B cell (primary cell): ENCODE results near the gene GNB5. TPM values are rescaled to one million over a fixed set of nuclear protein-coding genes. Genes with fewer than 3 reads are reported as not detected.

Experiments
- ATAC-seq: fragments of 200-7000 bp; cut with Tn5 transposase; one replicate; pipeline ENCODE4 v1.10.0; 2021; ENCODE audit warnings: low read depth, mild to moderate bottlenecking, moderate number of reproducible peaks, moderate library complexity
- CTCF ChIA-PET: fragments of 350-600 bp; sonication (Branson Sonifier 250); formaldehyde crosslinking; loops from one replicate; lab custom pipeline; 2021; ENCODE audit warnings: antibody characterized with exemption, inconsistent platforms; lab: Charles Lee
- POLR2A ChIA-PET: fragments of 350-600 bp; sonication (Branson Sonifier 250); formaldehyde crosslinking; loops from one replicate; lab custom pipeline; 2021; ENCODE audit warnings: antibody characterized with exemption; lab: Charles Lee
- DNase-seq: peaks from one replicate; pipeline ENCODE4 v3.0.0; 2013
- H2AFZ ChIP-seq: 2 replicates; pipeline ENCODE4 v1.6.1; 2012; ENCODE audit warnings: mild to moderate bottlenecking, low read depth, low read length; ENCODE audit not compliant: insufficient read depth, poor library complexity, severe bottlenecking
- H3K27ac ChIP-seq, 2 donors: 1 replicate in 1 of 2; 2 replicates in 1 of 2; pipeline ENCODE4 v1.5.1; 2012 to 2013; ENCODE audit warnings: low read length in 2 of 2, mild to moderate bottlenecking in 2 of 2, moderate library complexity in 1 of 2
- H3K27me3 ChIP-seq, 4 experiments: fragments of 200-600 bp in 1 of 4; sonication (generic) in 1 of 4; replicated peaks in 1 of 4; 1 replicate in 2 of 4; 2 replicates in 2 of 4; pipeline versions ENCODE4 v1.6.1 to v1.7.0; 2013 to 2016; ENCODE audit warnings: low read length in 3 of 4, mild to moderate bottlenecking in 2 of 4, mixed read lengths in 1 of 4, moderate library complexity in 1 of 4; ENCODE audit not compliant: insufficient read depth in 4 of 4, control insufficient read depth in 3 of 4; ENCODE audit errors: control extremely low read depth in 1 of 4
- H3K36me3 ChIP-seq, 2 experiments: replicated peaks in 1 of 2; 1 replicate in 1 of 2; 2 replicates in 1 of 2; pipeline versions ENCODE4 v1.6.1 to v1.7.1; 2013; ENCODE audit warnings: low read length in 1 of 2; ENCODE audit not compliant: insufficient read depth in 2 of 2, control insufficient read depth in 1 of 2; ENCODE audit errors: control extremely low read depth in 1 of 2, extremely low read depth in 1 of 2
- H3K4me1 ChIP-seq, 2 donors: fragments of 200-600 bp in 1 of 2; sonication (generic) in 1 of 2; 1 replicate in 1 of 2; 2 replicates in 1 of 2; pipeline versions ENCODE4 v1.5.1 to v1.6.1; 2013 to 2017; ENCODE audit warnings: low read length in 2 of 2; ENCODE audit not compliant: control insufficient read depth in 2 of 2, insufficient read depth in 2 of 2
- H3K4me2 ChIP-seq: replicated peaks from 2 replicates; pipeline ENCODE3; 2012; ENCODE audit warnings: mild to moderate bottlenecking, low read depth, low read length; ENCODE audit not compliant: poor library complexity, severe bottlenecking
- H3K4me3 ChIP-seq, 5 experiments: fragments of 200-600 bp in 1 of 5; sonication (generic) in 1 of 5; 1 replicate in 3 of 5; 2 replicates in 2 of 5; pipeline versions ENCODE4 v1.5.1 to v1.7.0; 2011 to 2016; ENCODE audit warnings: low read length in 4 of 5, mild to moderate bottlenecking in 4 of 5, low read depth in 2 of 5, control low read depth in 1 of 5, moderate library complexity in 1 of 5; ENCODE audit not compliant: insufficient read depth in 1 of 5; ENCODE audit errors: control extremely low read depth in 1 of 5, extremely low read depth in 1 of 5
- H3K79me2 ChIP-seq: fragments of 200-600 bp; sonication (generic); one replicate; pipeline ENCODE4 v1.6.0; 2016; ENCODE audit warnings: low read length; ENCODE audit not compliant: control insufficient read depth, insufficient read depth
- H3K9ac ChIP-seq: fragments of 200-600 bp; sonication (generic); 2 replicates; pipeline ENCODE4 v1.6.1; 2017; ENCODE audit warnings: mild to moderate bottlenecking, low read length, moderate library complexity
- H3K9me3 ChIP-seq, 3 donors: one replicate each; pipeline versions ENCODE4 v1.6.1 to v1.7.1; 2013; ENCODE audit warnings: low read length in 2 of 3; ENCODE audit not compliant: control insufficient read depth in 2 of 3, insufficient read depth in 1 of 3; ENCODE audit errors: control extremely low read depth in 1 of 3
- H4K20me1 ChIP-seq: 2 replicates; pipeline ENCODE4 v1.6.0; 2012; ENCODE audit warnings: mild to moderate bottlenecking, low read length; ENCODE audit not compliant: insufficient read depth, control insufficient read depth, poor library complexity, severe bottlenecking
- H3K27ac Mint-ChIP-seq: one replicate; pipeline ENCODE4 v1.8.0; 2021; ENCODE audit warnings: mixed read lengths
- H3K27me3 Mint-ChIP-seq: one replicate; pipeline ENCODE4 v1.8.0; 2021; ENCODE audit warnings: mixed read lengths
- H3K4me1 Mint-ChIP-seq: one replicate; pipeline ENCODE4 v1.8.0; 2021; ENCODE audit warnings: mixed read lengths
- H3K4me3 Mint-ChIP-seq: one replicate; pipeline ENCODE4 v1.8.0; 2021; ENCODE audit warnings: mixed read lengths
- H3K9me3 Mint-ChIP-seq: one replicate; pipeline ENCODE4 v1.8.0; 2022; ENCODE audit warnings: mixed read lengths; ENCODE audit not compliant: insufficient read depth
- CTCF ChIP-seq: fragments of 200-600 bp; IDR thresholded peaks from one replicate; pipeline ENCODE4 v1.8.0; 2022; ENCODE audit warnings: antibody characterized with exemption, mild to moderate bottlenecking
- EZH2 ChIP-seq: IDR thresholded peaks from 2 replicates; pipeline ENCODE4 v1.6.1; 2012; ENCODE audit warnings: borderline replicate concordance, low read depth, mild to moderate bottlenecking, moderate library complexity, low read length; ENCODE audit not compliant: insufficient read depth, poor library complexity, severe bottlenecking
- WGBS: methylation state at CpG from one replicate; pipeline ENCODE4 v1.1.5; 2013; ENCODE audit warnings: missing lambda C conversion rate; ENCODE audit not compliant: insufficient coverage; 5-methylcytosine and 5-hydroxymethylcytosine counted together
- intact Hi-C: fragments of 100-400 bp; cut with micrococcal nuclease; formaldehyde crosslinking; loops from one replicate; pipeline ENCODE4 v1.10.0; 2022
- polyA plus RNA-seq: library from polyadenylated mRNA; depleted of rRNA; stranded (reverse); fragments of >200 nt; gene quantifications from 2 replicates; pipeline ENCODE4 v1.2.3, GENCODE V29; 2012
- total RNA-seq, 2 donors: library from RNA; stranded (reverse); fragments of 120-200 nt in 1 of 2; gene quantifications; 1 replicate in 1 of 2; 2 replicates in 1 of 2; pipeline versions ENCODE4 v1.2.3 to v1.2.4, GENCODE V29; 2013 to 2022

GNB5 gene
- total and polyA plus RNA-seq, 2 donors (not counting 1 experiment from before 2014, with no cell fraction given), result 58.5 to 142 TPM

GRCh38 chr15:52227456-52227855 is 36.3 kb upstream of the GNB5 start:
- intact Hi-C loops, result loop anchor here (1.0 to 5.0 kb wide), 8 partner anchors 8 to 495 kb away; no protein-coding TSS in a partner anchor
- DNase-seq, result peak; percentile 90
- peak overlapping the region; percentile 13 for H3K4me2 ChIP-seq
- no peaks in the 10 kb centered on the region for H3K27me3 Mint-ChIP-seq
- peaks cover 57 to 88% of the 10 kb centered on the region in 2 donors for H3K4me1 ChIP-seq
- 0% methylated on average over 1 of the region's 5 CpGs for WGBS
- H3K36me3 ChIP-seq, result no peaks in the 10 kb centered on the region
- H3K9me3 ChIP-seq, result no peaks in the 10 kb centered on the region
- no peaks in the 10 kb centered on the region for H3K9me3 Mint-ChIP-seq
- ChIA-PET CTCF (interaction anchor here (0.5 to 24.5 kb wide), 33 partner anchors 8 to 599 kb away, joined by 3 to 512 read pairs (median 6); no protein-coding TSS in a partner anchor), POLR2A (interaction anchor here (0.7 to 4.4 kb wide), 12 partner anchors 8 to 294 kb away, joined by 3 to 34 read pairs (median 7); no protein-coding TSS in a partner anchor)
- peak overlapping the region; percentile 62 to 97 for H3K27ac ChIP-seq
- TF ChIP-seq EZH2 (no peak), CTCF (peak; percentile 85)
- no peak overlapping the region for H3K4me3 ChIP-seq
- H3K27ac Mint-ChIP-seq, result peak overlapping the region; percentile 96
- no peaks in the 10 kb centered on the region for H3K27me3 ChIP-seq
- no peak overlapping the region for H3K9ac ChIP-seq
- peak; percentile 71 for ATAC-seq
- H3K4me1 Mint-ChIP-seq, result peaks cover 70% of the 10 kb centered on the region
- H4K20me1 ChIP-seq, result no peaks in the 10 kb centered on the region
- peak overlapping the region; percentile 30 for H3K4me3 Mint-ChIP-seq
- H2AFZ ChIP-seq, result no peak overlapping the region
- peaks cover 13% of the 10 kb centered on the region for H3K79me2 ChIP-seq

GRCh38 chr15:52225230-52225629 is 34.0 kb upstream of the GNB5 start:
- Histone ChIP-seq H3K27ac (peak overlapping the region; percentile 23 to 30), H3K9me3 (no peaks in the 10 kb centered on the region), H3K4me3 (no peak overlapping the region), H3K9ac (no peak overlapping the region), H3K4me2 (peak overlapping the region; percentile 15), H3K27me3 (no peaks in the 10 kb centered on the region), H3K79me2 (peaks cover 23% of the 10 kb centered on the region), H2AFZ (no peak overlapping the region), H4K20me1 (no peaks in the 10 kb centered on the region), H3K4me1 (peaks cover 54 to 88% of the 10 kb centered on the region in 2 donors), H3K36me3 (no peaks in the 10 kb centered on the region)
- Mint-ChIP-seq H3K27ac (peak overlapping the region; percentile 91), H3K4me3 (peak overlapping the region; percentile 64), H3K4me1 (peaks cover 72% of the 10 kb centered on the region), H3K27me3 (no peaks in the 10 kb centered on the region), H3K9me3 (no peaks in the 10 kb centered on the region)
- peak; percentile 32 for DNase-seq
- POLR2A ChIA-PET, result no interaction called here
- WGBS, result 82% methylated on average over 8 of the region's 8 CpGs
- CTCF ChIA-PET, result interaction anchor here (0.9 to 24.5 kb wide), 12 partner anchors 10 to 510 kb away, joined by 3 to 512 read pairs (median 12); no protein-coding TSS in a partner anchor
- no peak for TF ChIP-seq CTCF
- TF ChIP-seq EZH2, result no peak
- intact Hi-C loops, result loop anchor here (5.0 kb wide), 2 partner anchors 243 to 493 kb away; no protein-coding TSS in a partner anchor
- no peak for ATAC-seq
